Activated naive CD4-positive, alpha-beta T cell treated with anti-CD3 and anti-CD28 coated beads, Interleukin-2, amount 50 U/mL, for 72 hours (primary cell): ENCODE data around the gene SDHAF3. TPM values are rescaled to one million over a fixed set of nuclear protein-coding genes. Genes with fewer than 3 reads are reported as not detected.
"Not testable (repeated sequence)": the region's sequence is repeated elsewhere in the genome, so short reads cannot be mapped to it uniquely, and the experiment has no call there.

Source experiments
- ATAC-seq, 2 donors: fragments of 150-1000 bp; cut with Tn5 transposase; 2 replicates each; pipeline ENCODE4 v1.10.0; 2021; ENCODE audit warnings: mild to moderate bottlenecking in 2 of 2, moderate library complexity in 2 of 2
- DNase-seq, 2 donors: peaks; one replicate each; pipeline ENCODE4 v3.0.0; 2021 to 2022; ENCODE audit warnings: low spot score in 2 of 2
- H3K27ac Mint-ChIP-seq, 2 donors: one replicate each; pipeline ENCODE4 v1.8.0; 2022; ENCODE audit warnings: mild to moderate bottlenecking in 2 of 2, mixed read lengths in 2 of 2
- H3K36me3 Mint-ChIP-seq, 2 donors: one replicate each; pipeline ENCODE4 v1.8.0; 2022; ENCODE audit warnings: mixed read lengths in 2 of 2
- H3K9me3 Mint-ChIP-seq, 2 donors: one replicate each; pipeline ENCODE4 v1.8.0; 2022; ENCODE audit warnings: mixed read lengths in 2 of 2
- total RNA-seq, 2 donors: library from RNA; stranded (reverse); gene quantifications; one replicate each; pipeline ENCODE4 v1.2.3, GENCODE V29; 2022

SDHAF3 gene
- total RNA-seq, 2 donors from 2014 or later: 19.7 to 28.8 TPM

DNA sequence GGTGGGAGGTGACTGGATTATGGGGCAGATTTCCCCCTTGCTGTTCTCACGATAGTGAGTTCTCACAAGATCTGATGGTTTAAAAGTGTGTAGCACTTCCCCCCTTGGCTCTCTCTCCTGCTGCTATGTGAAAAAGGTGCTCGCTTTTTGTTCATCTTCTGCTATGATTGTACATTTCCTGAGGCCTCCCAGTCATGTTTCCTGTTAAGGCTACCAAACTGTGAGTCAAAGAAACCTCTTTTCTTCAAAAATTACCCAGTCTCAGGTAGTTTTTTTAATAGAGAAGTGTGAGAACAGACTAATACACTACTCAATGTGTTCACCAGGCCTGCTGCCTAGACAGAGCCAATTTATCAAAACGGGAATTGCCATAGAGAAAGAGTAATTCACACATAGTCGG is 49.7 kb downstream of the SDHAF3 start:
- Mint-ChIP-seq H3K9me3 (peaks cover 18 to 20% of the 10 kb centered on the region in 2 donors), H3K27ac (peak overlapping the region; percentile 89 to 91), H3K36me3 (peaks cover 37 to 60% of the 10 kb centered on the region in 2 donors)
- ATAC-seq (peak; percentile 89 to 94), DNase-seq (peak in 1 of 2 donors; percentile 3)

GRCh38 chr7:97167749-97168148 is 50.3 kb downstream of the SDHAF3 start:
- DNase-seq (no peak), ATAC-seq (no peak)
- peak overlapping the region; percentile 89 to 91 for H3K27ac Mint-ChIP-seq
- H3K36me3 Mint-ChIP-seq: peaks cover 32 to 54% of the 10 kb centered on the region in 2 donors
- peaks cover 18 to 20% of the 10 kb centered on the region in 2 donors for H3K9me3 Mint-ChIP-seq

- DNase-seq: no peak
- Mint-ChIP-seq H3K27ac (peak overlapping the region in 1 of 2 donors; percentile 76), H3K9me3 (no peaks in the 10 kb centered on the region), H3K36me3 (no peaks in the 10 kb centered on the region)
- no peak for ATAC-seq
These were observed 56.8 kb downstream of the SDHAF3 start for GRCh38 chr7:97174303-97174702.

DNA sequence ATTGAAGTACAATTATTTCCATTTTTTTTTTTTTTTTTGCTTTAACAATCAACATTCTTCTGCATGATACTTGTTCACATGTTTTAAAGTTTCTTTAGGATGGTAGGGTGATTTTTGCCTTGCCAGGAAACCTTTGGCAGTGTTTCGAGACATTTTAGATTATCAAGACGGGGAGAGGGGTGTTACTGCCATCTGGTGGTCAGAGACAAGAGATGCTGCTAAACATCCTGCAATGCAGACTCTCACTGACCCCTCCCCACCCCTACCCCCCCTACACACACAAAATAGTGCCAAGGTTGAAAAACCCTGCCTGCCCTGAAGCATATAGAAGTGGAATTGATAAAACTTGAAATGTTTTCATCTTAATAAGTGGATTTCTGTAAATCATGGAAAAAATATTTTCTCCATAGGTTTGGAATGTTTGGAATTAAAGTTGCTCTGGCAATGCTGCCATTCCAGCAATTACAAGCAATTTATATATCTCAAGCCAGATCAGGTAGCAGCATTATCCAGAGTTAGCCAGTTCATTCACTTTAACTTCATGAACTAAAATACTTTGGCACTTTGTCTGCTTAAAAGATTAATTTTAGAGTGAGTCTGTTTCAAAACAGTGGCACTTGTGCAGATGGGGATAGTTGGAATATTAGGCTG is 62.1 kb downstream of the SDHAF3 start:
- H3K36me3 Mint-ChIP-seq: peaks cover 0 to 17% of the 10 kb centered on the region in 2 donors
- no peak overlapping the region for H3K27ac Mint-ChIP-seq
- H3K9me3 Mint-ChIP-seq: no peaks in the 10 kb centered on the region
- ATAC-seq (no peak), DNase-seq (peak in 1 of 2 donors; percentile 28)

DNA sequence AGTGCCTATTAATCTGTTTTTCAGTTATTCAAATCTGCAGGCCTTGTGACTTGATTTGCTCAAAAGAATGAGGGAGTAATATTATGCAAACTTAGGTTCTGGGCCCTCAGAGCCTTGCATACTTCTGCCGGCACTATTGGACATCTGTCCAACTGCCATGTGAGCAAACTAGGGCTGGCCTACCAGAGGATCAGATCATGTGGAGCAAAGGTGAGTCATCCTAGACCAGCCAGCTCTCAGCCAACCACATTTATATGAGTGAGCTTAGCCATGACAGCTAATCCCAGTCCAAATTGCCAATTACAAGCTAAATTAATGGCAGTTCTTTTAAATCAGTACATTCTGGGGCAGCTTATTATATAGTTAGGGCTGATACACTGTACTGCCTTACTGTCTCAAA is 69.6 kb downstream of the SDHAF3 start:
- H3K27ac Mint-ChIP-seq: no peak overlapping the region
- peak in 1 of 2 donors; percentile 29 for ATAC-seq
- peaks cover 4 to 38% of the 10 kb centered on the region in 2 donors for H3K36me3 Mint-ChIP-seq

GRCh38 chr7:97196174-97196573 is 78.7 kb downstream of the SDHAF3 start:
- not testable (repeated sequence) for H3K27ac Mint-ChIP-seq, H3K36me3 Mint-ChIP-seq, ATAC-seq, H3K9me3 Mint-ChIP-seq, DNase-seq

More for the DNA sequence above, 69.6 kb downstream of the SDHAF3 start:
- no peaks in the 10 kb centered on the region for H3K9me3 Mint-ChIP-seq
- no peak for DNase-seq

DNA sequence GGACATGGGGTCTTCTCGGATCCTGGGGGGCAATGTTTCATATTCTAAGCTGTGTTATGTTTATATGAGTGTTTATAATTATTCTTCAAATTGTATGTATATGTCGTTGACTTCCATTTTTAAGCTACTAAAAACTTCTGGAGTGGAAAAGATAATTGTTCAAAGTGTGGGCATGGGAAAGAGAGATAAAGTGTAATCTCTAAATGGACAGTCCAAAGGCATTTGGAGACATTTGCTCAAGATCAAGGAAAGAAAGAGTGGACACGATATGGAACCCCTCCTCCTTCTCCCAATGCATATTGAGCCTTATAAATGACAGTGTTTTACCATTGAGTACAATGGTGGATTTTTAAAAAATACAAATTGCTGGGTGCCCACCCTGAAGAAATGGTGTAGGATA is 81.1 kb downstream of the SDHAF3 start:
- H3K9me3 Mint-ChIP-seq: peaks cover 0 to 1% of the 10 kb centered on the region in 2 donors
- ATAC-seq (no peak), DNase-seq (no peak)
- peaks cover 8 to 9% of the 10 kb centered on the region in 2 donors for H3K36me3 Mint-ChIP-seq
- H3K27ac Mint-ChIP-seq: no peak overlapping the region

- peaks cover 0 to 6% of the 10 kb centered on the region in 2 donors for H3K9me3 Mint-ChIP-seq
- H3K27ac Mint-ChIP-seq: no peak overlapping the region
- peaks cover under 1 to 1% of the 10 kb centered on the region in 2 donors for H3K36me3 Mint-ChIP-seq
- ATAC-seq (no peak), DNase-seq (no peak)
These were observed 82.5 kb downstream of the SDHAF3 start for GRCh38 chr7:97200018-97200417.

DNA sequence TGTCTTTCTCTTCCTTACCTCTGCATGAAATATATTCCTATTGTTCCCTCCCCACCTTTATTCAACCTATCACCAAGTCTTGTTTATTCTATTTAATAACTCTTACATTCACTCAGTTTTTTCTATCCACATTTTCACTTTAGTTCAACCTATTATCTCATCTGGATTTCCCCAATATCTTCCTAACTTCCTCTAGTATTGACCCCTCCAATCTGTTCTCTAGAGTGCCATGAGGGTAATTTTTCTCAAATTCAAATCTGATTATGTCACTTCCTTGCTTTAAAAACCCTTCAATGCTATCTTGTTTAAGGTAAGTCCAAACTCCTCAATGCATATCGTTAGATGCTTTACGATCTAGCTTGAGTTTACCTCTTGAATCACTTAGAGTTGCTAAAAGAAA is 86.5 kb downstream of the SDHAF3 start:
- ATAC-seq (no peak), DNase-seq (no peak)
- Mint-ChIP-seq H3K36me3 (no peaks in the 10 kb centered on the region), H3K9me3 (peaks cover 0 to 6% of the 10 kb centered on the region in 2 donors), H3K27ac (no peak overlapping the region)

- peaks cover 0 to 6% of the 10 kb centered on the region in 2 donors for H3K9me3 Mint-ChIP-seq
- ATAC-seq (no peak), DNase-seq (no peak)
- H3K36me3 Mint-ChIP-seq: no peaks in the 10 kb centered on the region
- H3K27ac Mint-ChIP-seq: no peak overlapping the region
These were observed 87.3 kb downstream of the SDHAF3 start for GRCh38 chr7:97204821-97205220.

GRCh38 chr7:97215556-97215955 is 98.1 kb downstream of the SDHAF3 start:
- Mint-ChIP-seq H3K36me3 (peaks cover 0 to 22% of the 10 kb centered on the region in 2 donors), H3K9me3 (peaks cover 11 to 15% of the 10 kb centered on the region in 2 donors), H3K27ac (no peak overlapping the region)
- ATAC-seq (no peak), DNase-seq (no peak)

GRCh38 chr7:97218767-97219166 is 101.3 kb downstream of the SDHAF3 start:
- DNase-seq (no peak), ATAC-seq (no peak)
- peaks cover 0 to 10% of the 10 kb centered on the region in 2 donors for H3K36me3 Mint-ChIP-seq
- peaks cover 6 to 8% of the 10 kb centered on the region in 2 donors for H3K9me3 Mint-ChIP-seq
- no peak overlapping the region for H3K27ac Mint-ChIP-seq

DNA sequence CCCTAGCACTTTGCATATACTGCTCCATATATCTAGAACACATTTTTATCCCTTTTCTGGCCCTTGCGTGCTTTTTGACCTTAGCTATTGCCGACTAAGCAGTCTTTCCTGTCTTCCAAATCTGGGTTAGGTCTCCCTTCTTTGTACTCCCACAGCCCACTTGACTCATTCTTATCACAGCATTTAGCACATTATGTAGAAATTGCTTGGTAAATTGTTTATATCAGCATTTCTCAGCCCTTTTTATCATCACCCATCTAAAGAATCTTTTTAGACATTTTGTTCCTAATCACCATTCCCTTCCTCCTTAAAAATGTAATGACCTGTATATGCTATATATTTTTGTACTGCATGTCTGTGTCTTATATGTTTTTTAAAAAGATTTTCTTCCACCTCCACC is 101.7 kb downstream of the SDHAF3 start:
- H3K9me3 Mint-ChIP-seq: peaks cover 6 to 8% of the 10 kb centered on the region in 2 donors

DNA sequence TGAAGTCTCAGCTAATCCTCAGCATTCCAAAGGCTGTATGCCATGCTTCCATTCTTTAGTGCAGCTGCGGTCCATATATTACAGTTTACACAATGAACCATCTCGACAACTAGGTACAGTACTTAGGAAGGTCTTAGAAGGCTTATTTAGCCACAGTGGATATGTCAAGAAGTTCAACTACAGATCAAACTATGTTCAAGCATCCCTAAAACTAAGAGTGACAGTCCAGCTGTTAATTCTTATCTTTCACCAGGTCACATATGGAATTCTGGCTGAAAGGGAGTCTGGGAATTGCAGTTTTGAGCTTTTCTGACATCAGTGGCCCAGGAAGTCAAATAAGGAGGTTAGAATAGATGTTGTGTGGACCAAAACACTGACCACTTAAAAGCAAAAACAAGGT is 106.8 kb downstream of the SDHAF3 start:
- DNase-seq: no peak
- Mint-ChIP-seq H3K27ac (no peak overlapping the region), H3K9me3 (no peaks in the 10 kb centered on the region), H3K36me3 (no peaks in the 10 kb centered on the region)
- ATAC-seq: no peak

More for the DNA sequence above, 101.7 kb downstream of the SDHAF3 start:
- DNase-seq (no peak), ATAC-seq (no peak)
- Mint-ChIP-seq H3K36me3 (peaks cover 0 to 10% of the 10 kb centered on the region in 2 donors), H3K27ac (no peak overlapping the region)

- Mint-ChIP-seq H3K27ac (no peak overlapping the region), H3K36me3 (no peaks in the 10 kb centered on the region), H3K9me3 (no peaks in the 10 kb centered on the region)
- no peak for DNase-seq
- ATAC-seq: no peak
These were observed 109.0 kb downstream of the SDHAF3 start for GRCh38 chr7:97226541-97226940.
